PC-9 (cell line): ENCODE measurements around the gene TXNDC5.

Source experiments
- CTCF ChIP-seq: fragments of 200-600 bp; sonication (generic); conservative IDR thresholded peaks from 2 replicates; pipeline ENCODE4 v1.6.1; 2017; ENCODE audit warnings: mixed run types, antibody characterized with exemption, mild to moderate bottlenecking, moderate library complexity
- EZH2 ChIP-seq: fragments of 200-600 bp; sonication (generic); IDR thresholded peaks from 2 replicates; pipeline ENCODE4 v1.8.0; 2017; ENCODE audit warnings: antibody characterized with exemption, low read depth

GRCh38 chr6:7912736-7913517 is 2.3 kb upstream of the TXNDC5 start:
- TF ChIP-seq CTCF, result no peak
- TF ChIP-seq EZH2, result no peak
